GM10266 (cell line): ENCODE data around the gene KCNK5.

Experiments used
- DNase-seq: peaks from one replicate; pipeline ENCODE4 v3.0.0; 2012; ENCODE audit errors: extremely low spot score
- CTCF ChIP-seq: IDR thresholded peaks from 2 replicates; pipeline ENCODE4 v1.5.1; 2012; ENCODE audit warnings: mild to moderate bottlenecking, low read depth; ENCODE audit not compliant: control insufficient read depth, insufficient read depth; ENCODE audit errors: missing control alignments

Gene KCNK5

GRCh38 chr6:39256294-39256940, 27.1 kb upstream of the KCNK5 start:
- DNase-seq = no peak
- TF ChIP-seq CTCF = no peak

GRCh38 chr6:39254999-39255535, 25.8 kb upstream of the KCNK5 start:
- no peak for DNase-seq
- no peak for TF ChIP-seq CTCF

GRCh38 chr6:39251406-39251805, 22.1 kb upstream of the KCNK5 start:
- DNase-seq = no peak
- no peak for TF ChIP-seq CTCF

- no peak for DNase-seq
- no peak for TF ChIP-seq CTCF
Measured at GRCh38 chr6:39250507-39250906, 21.2 kb upstream of the KCNK5 start.

GRCh38 chr6:39249278-39249677, 20.0 kb upstream of the KCNK5 start:
- no peak for DNase-seq
- no peak for TF ChIP-seq CTCF

- DNase-seq = no peak
Measured at GRCh38 chr6:39247667-39248194, 18.5 kb upstream of the KCNK5 start.

More at GRCh38 chr6:39247667-39248194, 18.5 kb upstream of the KCNK5 start:
- no peak for TF ChIP-seq CTCF
